GM19240 (cell line): ENCODE data around the gene SIPA1L3.
A peak's percentile ranks its signal among the peaks of the same experiment; 100 is the strongest.

Source experiments
- DNase-seq: peaks from one replicate; pipeline ENCODE4 v3.0.0; 2011; ENCODE audit warnings: low spot score; ENCODE audit not compliant: insufficient read length

Gene SIPA1L3

DNA sequence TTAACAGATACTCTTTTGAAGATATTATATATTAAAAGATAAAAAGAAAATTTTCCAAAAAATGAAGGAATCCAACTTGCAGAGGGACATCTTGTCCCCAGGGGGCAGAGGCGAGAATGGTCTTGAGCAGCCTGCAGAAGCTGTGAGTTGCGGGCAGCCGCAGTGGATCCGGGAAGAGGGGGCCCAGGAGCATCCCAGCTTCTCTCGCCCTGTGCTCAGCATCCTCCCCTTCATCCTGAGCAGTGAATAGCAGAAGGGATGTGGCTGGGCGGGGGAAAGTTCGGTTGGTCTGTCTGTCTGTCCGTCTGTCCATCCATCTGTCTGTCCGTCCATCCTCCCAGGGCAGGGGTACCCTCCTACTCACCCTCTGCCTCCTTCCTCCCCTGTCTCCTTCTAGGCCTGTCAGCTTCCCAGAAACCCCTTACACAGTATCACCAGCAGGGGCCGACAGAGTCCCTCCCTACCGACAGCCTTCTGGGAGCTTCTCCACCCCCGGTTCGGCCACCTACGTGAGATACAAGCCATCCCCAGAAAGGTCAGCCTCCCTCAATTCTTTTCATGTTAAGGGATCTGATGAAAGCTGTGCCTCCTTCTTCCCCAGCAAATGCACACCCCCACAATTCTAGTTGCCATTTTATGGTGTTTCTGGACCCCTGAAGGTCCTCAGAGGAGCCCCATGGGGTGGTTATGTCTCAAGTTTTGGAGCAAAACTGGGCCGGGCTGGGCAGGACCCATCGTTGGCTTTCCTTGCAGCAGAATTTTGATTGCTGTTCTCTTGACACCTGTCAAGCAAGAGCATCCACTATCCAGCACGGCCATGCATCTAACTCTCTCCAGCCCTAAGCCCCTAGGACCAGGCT is 235.4 kb downstream of the SIPA1L3 start:
- DNase-seq: peak; percentile 38

GRCh38 chr19:38143847-38144246 is 236.8 kb downstream of the SIPA1L3 start:
- no peak for DNase-seq

DNA sequence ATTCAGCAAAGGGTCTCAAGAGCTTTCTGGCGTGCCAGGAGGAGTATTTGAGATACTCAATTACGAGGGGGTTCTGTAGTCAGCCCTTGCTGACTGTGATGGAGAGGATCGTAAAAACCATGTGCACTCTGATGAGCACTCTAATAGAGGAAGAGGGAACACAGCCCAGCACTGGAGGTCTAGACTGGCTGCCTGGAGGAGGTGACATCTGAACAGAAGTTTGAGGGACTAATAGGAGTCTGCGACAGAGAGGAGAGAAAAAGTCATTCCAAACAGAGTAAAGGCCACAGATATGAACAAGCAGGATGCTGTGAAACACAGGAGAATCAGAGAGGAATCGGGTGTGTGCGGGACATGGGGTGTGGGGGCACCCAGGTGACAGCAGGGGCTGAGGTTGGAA is 237.7 kb downstream of the SIPA1L3 start:
- DNase-seq: no peak

- DNase-seq: no peak
Measured at GRCh38 chr19:38145623-38146022, 238.6 kb downstream of the SIPA1L3 start.

GRCh38 chr19:38148337-38148736 is 241.3 kb downstream of the SIPA1L3 start:
- DNase-seq: no peak

DNA sequence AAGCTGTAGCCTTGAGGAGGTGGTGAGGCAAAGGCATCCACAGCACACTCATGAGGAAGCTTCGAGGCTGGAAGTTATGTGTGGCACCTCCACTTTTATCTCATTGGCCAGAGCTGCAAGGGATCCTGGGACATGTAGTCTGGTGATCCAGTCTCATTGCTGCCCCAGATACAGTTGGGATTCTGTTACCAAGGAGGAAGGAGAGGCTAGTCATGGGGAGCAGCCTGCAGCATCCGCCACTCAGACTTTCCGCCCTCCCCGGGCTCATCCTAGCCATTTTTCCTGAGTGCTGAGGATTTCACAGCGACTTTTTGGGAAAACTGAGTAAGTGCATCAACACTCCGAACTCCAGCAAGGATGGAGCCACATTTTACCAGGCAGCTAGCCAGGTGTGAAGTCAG is 242.7 kb downstream of the SIPA1L3 start:
- DNase-seq: no peak

DNA sequence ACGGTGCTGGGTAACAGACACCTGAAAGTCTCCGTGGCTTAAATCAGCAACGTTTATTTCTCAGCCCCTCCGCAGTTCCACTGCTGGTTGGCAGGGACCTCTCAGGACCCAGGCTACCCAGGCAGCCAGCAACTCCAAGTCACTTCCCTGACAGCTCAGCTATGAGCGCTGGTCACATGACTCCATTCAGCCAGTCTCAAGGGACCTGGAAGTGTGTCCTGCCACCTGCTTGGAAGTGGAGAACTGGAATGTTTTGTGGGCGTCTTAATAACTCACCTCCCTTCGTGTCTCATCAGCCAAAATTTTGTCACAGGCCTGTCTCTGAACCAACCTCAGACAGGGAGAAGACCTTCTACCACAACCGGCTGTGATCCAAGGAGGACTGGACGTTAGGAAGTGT is 244.2 kb downstream of the SIPA1L3 start:
- no peak for DNase-seq

GRCh38 chr19:38152461-38153379 is 245.7 kb downstream of the SIPA1L3 start:
- DNase-seq: no peak

DNA sequence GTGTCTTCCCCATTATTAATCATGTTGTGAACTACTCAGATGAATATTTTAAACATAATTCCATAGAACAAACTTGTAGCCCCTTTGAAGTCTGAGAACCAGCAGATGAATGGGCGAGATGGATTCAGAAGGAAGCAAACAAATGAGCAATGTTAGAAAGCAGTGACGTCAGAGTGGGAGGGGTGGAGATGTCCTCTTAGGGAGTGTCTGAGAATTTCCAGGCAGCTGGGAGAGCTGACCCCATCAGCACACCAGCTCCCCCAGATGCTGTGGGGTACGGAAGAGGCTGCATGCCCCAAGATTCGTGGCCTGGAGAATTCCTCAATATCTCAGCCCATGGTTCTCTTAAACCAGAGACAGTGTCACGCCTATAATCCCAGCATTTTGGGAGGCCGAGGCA is 248.4 kb downstream of the SIPA1L3 start:
- DNase-seq: no peak

- no peak for DNase-seq
Measured at GRCh38 chr19:38158730-38159129, 251.7 kb downstream of the SIPA1L3 start.

- DNase-seq: no peak
Measured at GRCh38 chr19:38162094-38162493, 255.1 kb downstream of the SIPA1L3 start.

GRCh38 chr19:38162632-38163031 is 255.6 kb downstream of the SIPA1L3 start:
- no peak for DNase-seq

DNA sequence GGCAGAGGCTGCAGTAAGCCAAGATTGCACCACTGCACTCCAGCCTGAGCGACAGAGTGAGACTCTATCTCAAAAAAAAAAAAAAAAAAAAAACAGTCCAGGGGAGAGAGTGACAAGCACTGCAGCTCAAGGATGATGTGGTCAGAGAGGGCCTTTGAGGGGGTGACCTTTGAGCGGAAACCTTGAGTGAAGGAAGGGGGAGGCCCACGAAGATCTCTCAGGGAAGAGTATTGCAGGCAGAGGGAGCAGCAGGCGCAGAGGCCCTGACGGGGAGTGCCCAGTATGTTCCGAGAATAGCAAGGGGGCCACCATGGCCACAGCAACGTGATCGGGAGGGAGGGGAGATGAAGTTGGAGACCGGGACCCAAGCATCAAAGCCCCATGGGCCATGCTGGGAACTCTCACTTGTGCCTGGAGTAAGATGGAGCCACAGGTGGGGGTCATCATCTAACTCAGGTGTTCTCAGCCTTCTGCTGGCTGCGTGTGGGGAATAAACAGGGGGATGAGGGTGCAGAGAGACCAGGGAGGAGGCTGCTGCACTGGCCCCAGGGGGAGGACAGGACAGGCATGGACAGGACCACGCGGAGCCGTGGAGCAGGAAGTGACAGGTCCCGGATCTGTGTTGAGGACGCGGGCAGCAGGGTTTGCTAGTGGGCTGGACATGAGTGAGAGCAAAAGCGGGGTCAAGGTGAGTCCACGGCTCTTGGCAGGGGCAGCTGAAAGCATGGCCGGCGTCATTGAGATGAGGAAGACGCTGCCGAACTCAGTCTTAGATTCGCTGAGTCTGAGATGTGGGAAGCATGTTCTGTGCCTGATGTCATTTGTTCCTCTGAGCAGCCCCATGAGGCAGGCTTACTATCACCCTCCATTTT is 256.6 kb downstream of the SIPA1L3 start:
- no peak for DNase-seq

- DNase-seq: no peak
Measured at GRCh38 chr19:38164526-38164925, 257.5 kb downstream of the SIPA1L3 start.

DNA sequence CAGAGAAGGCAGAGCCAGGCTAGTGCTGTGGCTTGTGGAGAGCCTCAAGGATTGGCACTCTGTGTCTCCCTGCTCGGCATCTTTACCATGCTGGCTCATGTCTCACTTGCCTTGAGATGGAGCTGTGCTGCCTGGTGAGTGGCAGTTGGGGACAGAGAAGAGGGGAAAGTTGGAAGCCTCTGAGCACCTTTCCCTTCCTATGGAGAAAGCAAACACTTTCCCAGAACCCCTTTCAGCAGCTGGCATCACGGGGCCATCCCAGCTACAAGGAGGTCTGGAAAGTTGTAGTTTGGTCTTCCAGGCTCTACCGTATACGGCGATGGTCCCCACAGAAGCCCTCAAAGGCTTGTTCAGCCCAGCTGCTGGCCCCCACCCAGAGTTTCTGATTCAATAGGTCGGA is 258.3 kb downstream of the SIPA1L3 start:
- no peak for DNase-seq

GRCh38 chr19:38168637-38169036 is 261.6 kb downstream of the SIPA1L3 start:
- no peak for DNase-seq

DNA sequence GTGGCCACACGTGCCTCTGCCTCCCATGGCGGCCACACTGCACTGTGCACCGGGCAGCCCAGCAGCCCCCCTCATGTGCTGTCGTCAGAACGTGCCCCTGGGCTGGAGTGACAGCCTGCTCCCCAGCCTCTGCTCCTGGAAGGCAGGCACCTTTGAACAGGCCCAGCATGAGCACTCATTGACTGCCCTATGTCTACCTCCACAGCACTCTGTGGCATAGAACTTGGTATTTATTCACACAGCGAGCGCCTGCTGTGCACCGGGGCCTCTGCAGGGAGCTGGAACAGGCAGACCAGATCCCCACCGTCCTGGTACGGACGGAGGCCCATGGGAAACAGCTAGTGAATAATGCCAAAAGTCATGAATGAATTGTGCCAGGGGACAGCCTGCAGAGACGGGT is 263.3 kb downstream of the SIPA1L3 start:
- DNase-seq: no peak

DNA sequence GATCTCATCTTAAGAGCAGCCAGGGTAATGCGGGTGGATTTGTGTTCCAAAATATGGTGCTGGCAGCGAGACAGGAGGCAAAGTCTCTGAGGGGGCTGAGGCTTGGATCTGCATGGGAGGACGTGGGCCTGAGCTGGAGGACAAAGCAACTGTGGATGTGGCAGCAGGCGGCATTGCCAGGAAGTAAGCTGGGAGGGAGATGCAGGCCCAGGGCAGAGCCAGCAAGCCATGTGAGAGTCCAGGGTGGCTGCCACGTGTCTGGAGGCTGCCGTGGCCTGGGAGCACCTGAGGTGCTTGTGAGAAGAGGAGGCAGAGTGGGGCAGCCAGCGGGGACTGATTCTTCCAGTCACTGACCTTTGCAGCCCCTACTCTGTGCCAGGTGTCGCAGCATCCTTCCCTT is 265.0 kb downstream of the SIPA1L3 start:
- DNase-seq: no peak

DNA sequence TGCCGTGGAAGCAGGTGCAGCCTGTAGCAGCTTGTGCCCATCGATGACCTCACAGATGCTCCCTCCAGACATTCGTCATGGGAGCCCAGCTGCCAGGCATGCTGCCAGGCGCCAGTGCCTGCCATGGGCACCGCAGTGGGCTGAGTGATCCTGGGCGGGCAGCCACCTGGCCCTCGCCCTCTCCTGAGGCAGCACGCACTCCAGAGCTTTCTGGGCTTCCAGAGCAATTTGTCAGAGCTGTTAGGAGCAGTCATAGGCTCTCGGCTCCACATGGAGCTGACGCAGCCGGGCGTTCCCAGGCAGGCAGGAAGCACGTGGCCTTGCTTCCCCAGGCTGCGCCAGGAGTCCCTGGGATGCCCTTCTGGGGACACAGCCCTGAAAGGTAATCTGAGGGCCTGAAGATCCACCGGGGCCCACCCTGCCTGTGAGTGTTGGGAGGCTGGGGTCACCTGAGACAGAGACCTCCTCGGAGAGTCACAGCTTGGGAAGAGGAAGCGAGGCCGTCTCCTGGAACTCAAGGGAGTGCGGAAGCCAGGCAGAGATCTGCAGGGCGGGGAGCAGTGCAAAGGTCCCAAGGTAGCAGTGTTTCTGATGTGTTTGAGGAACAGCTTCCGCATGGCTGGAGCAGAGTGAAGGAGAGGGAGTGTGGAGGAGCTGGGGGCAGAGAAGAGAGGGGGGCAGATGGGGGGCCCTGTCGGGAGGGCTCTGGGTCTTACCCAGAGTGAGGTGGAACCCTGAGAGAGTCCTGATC is 266.5 kb downstream of the SIPA1L3 start:
- DNase-seq: no peak

DNA sequence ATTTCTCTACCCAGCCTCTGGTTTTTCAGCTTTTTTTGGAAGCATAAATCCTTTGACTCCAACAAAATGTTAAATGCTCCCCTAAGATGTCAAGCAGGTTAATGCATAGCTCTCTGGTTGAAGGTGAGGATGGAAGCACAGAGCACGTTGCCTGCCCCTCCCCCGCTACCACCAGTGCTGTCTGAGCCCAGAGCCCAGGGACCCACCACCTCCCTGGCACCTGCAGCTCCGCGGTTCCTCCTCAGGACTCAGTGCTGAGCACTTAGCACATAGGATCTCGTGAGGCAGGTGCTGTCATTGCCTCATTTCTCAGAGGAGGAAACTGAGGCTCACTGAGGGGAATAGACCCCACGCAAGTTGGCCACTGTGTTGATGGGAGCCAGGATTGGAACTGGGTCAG is 268.4 kb downstream of the SIPA1L3 start:
- no peak for DNase-seq

DNA sequence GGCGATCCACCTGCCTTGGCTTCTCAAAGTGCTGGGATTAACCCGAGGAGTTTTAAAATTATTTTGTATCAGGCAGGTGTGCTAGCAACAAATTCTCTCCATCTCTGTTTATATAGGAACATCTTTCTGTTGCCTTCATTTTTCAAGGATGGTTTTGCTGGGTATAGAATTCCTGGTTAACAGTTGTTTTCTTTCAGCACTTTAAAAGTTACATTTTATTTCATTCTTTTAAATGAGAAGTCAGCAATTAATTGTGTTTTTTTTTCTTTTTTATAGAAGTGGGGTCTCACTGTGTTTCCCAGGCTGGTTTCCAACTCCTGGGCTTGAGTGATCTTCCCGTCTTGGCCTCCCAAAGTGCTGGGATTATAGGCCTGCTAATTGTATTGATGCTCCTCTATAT is 273.1 kb downstream of the SIPA1L3 start:
- DNase-seq: no peak
